Epithelial cell of esophagus (primary cell): ENCODE measurements around the gene TMEM132C.

Experiments used
- DNase-seq: peaks from one replicate; pipeline ENCODE4 v3.0.0; 2010; ENCODE audit warnings: low read depth
- H3K4me3 ChIP-seq: 2 replicates; pipeline ENCODE4 v1.5.1; 2011; ENCODE audit warnings: mild to moderate bottlenecking, low read length, control low read depth
- TF ChIP-seq, protein P1 (sequence below): IDR thresholded peaks from 2 replicates; pipeline ENCODE4 v1.5.1; 2011; ENCODE audit warnings: low read depth, mild to moderate bottlenecking, low read length, control low read depth, inconsistent platforms; ENCODE audit not compliant: insufficient read depth; ENCODE audit errors: missing control alignments

Gene TMEM132C

GRCh38 chr12:128619263-128619662, 352.3 kb downstream of the TMEM132C start:
- TF ChIP-seq, protein P1, sequence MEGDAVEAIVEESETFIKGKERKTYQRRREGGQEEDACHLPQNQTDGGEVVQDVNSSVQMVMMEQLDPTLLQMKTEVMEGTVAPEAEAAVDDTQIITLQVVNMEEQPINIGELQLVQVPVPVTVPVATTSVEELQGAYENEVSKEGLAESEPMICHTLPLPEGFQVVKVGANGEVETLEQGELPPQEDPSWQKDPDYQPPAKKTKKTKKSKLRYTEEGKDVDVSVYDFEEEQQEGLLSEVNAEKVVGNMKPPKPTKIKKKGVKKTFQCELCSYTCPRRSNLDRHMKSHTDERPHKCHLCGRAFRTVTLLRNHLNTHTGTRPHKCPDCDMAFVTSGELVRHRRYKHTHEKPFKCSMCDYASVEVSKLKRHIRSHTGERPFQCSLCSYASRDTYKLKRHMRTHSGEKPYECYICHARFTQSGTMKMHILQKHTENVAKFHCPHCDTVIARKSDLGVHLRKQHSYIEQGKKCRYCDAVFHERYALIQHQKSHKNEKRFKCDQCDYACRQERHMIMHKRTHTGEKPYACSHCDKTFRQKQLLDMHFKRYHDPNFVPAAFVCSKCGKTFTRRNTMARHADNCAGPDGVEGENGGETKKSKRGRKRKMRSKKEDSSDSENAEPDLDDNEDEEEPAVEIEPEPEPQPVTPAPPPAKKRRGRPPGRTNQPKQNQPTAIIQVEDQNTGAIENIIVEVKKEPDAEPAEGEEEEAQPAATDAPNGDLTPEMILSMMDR = no peak
- DNase-seq = no peak
- no peak overlapping the region for H3K4me3 ChIP-seq

DNA sequence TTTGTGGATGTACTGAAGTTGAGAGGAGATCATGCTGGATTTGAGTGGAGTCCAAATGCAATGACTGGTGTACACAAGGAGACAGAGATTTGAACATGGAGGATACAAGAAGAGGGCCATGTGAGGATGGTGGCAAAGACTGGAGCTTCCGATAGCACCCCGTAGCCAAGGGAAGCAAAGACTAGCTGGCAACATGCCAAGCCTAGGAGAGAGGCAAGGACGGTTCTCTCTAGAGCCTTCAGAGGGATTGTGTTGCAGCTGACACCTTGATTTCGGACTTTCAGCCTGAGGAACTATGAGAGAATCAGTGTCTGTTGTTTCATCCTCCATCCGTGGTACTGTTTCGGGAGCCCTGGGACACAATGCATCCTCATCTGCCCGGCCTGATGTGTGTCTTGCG, 354.3 kb downstream of the TMEM132C start:
- H3K4me3 ChIP-seq = no peak overlapping the region
- TF ChIP-seq, protein P1 = no peak
- DNase-seq = no peak

- DNase-seq = no peak
- TF ChIP-seq, protein P1 = no peak
- H3K4me3 ChIP-seq = no peak overlapping the region
These were observed 356.8 kb downstream of the TMEM132C start for GRCh38 chr12:128623748-128624147.

- DNase-seq = no peak
- no peak overlapping the region for H3K4me3 ChIP-seq
- TF ChIP-seq, protein P1 = no peak
These were observed 359.9 kb downstream of the TMEM132C start for GRCh38 chr12:128626808-128627320.

DNA sequence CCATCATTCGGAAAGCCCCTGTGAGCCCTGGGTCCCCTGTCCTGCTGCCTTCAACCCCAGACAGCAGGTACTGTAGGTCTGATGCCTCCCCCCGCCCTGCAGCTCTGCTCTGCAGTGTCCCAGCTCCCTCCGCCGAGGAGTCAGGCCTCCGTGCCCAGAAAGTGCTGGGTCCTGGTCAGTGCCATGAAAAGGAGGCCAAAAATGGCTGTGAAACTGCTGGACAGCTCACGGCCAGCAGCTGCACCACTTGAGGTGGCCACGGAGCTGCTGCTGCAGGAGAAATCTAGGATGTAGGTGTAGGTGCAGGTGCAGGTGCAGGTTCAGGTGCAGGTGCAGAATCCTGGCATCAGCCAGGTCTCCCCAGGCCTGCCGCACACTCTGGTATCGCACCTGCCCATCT, 360.7 kb downstream of the TMEM132C start:
- TF ChIP-seq, protein P1 = no peak
- DNase-seq = no peak
- no peak overlapping the region for H3K4me3 ChIP-seq

GRCh38 chr12:128629979-128630378, 363.0 kb downstream of the TMEM132C start:
- DNase-seq = no peak
- TF ChIP-seq, protein P1 = no peak
- no peak overlapping the region for H3K4me3 ChIP-seq

DNA sequence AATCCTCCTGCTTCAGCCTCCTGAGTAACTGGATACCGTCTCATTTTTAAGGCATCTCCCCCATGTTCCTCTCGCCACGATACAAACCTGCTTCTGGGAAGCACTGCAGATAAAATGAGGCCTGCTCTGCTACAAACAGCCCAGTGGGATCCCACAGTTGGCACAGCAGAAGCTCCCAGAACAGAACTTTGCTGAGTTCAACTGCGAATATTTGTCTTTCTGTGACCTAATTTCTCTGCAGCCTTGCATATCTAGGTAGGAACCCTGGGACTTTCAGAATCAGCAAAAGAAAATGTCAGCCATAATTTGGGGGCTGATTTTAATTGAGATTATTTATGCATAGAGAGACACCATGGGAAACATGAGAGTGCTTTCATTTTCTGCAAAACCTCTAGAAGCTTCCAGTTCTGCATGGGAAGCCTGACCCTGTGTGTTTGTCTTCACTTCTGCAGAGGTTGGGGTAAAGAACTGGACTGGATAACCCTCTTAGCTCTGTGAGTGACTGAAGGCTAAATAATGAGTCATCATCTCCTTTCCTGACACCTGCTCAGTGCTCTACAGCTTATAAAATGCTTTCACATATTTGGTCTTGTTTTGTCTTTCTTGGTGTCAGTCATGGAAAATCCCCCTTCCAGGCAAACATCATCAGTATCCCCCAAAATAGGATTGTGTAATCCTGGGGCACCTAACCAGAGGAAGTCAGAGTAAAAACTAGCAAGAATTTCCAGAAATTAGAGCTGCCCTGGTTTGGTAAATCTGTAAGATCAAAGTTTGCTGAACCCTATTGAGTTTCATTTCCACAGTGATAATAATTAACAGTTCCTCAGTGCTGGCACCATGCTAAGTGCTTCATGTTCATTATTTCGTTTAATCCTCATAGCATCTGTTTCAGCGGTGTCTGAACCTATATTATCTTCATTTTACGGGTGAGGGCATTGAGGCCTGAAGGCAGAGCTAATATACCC, 371.0 kb downstream of the TMEM132C start:
- DNase-seq = no peak

More for the DNA sequence above, 371.0 kb downstream of the TMEM132C start:
- H3K4me3 ChIP-seq = no peak overlapping the region
- TF ChIP-seq, protein P1 = no peak
